NCI-H510A treated with DMSO at 0.1 percent for 48 hours (cell line): ENCODE data around the gene FAM219A.

Experiments used
- DNase-seq: peaks from one replicate; lab custom pipeline; 2025; lab: John Stamatoyannopoulos, UW

Gene FAM219A

DNA sequence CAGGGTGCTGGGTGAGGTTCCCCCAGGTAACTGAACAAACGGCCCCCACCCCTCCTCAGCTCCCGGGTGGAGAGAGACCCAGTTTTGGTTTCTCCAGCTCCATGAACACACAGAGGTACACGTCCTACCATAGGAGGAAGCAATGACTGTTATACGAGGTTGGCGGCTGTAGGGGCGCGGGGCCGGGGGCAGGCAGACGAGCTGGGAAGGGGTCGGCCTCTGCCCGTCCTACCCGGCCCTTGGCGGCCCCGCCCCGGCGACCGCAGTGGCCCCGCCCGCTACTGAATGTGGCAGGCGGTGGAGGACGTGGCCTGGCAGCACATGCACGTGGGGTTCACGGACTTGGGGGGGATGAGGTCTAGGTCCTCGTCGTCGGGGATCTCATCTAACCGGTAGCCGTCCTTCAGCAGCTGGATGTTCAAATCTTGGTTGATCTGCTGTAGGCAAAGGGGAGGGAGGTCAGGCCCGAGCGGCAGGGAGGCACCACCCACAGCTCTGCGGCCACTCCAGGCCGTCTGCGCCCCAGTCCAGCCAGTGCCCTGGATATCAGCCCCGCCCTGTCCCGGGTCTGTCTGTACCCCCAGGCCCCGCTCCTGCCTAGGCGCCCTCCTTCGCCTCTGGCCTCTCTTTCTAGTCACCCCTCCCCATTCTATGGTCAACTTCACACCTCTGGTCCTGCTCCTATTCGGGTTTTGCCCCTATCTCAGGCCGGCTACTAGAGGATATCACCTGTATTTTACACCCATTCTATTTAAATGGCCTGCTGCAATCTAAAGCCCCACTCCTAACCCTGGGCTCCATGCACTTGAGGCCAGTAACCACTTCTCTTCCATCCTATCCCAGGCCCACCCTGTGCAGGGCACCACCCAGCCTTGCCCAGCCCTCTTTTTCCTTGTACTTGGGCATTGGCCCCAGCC is 57.4 kb downstream of the FAM219A start:
- DNase-seq = no peak

GRCh38 chr9:34400275-34400674 is 58.1 kb downstream of the FAM219A start:
- DNase-seq = no peak

DNA sequence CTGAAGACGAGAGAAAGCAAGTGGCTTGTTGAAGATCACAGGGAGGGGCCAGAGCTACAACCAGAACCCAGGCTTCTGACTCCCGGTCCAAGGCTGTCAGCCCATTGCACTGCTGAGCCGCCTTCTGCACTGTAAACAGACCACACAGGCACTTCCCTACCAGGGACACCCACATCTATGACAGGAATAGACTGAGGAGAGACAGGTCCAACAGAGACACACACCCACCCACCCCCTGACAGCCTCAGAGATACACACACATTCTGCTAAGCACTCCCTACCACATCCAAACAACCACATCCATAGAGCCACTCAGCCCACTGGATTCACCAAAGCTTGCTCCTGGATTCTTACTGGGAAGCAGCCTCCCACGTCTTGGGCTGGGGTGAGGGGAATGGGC is 58.6 kb downstream of the FAM219A start:
- DNase-seq = no peak

DNA sequence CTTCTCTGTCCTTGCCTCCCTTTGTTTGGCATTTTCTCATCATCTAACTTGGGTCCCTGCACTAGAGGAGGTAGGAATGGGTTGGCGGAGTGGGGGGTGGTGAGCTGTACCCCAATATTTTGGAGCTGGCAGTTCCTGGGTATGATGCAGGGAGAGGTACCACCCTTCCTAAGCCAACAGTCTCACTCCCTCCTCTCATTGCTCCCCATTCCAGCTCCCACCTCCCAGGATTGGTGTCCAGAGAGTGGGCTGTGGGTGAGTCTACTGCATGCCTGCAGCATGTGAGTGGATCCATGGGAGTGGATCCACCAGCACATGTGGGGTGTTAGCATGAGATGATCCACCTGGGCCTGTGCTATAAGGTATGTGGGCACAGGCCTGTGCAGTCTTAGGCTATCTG is 59.5 kb downstream of the FAM219A start:
- no peak for DNase-seq

GRCh38 chr9:34396276-34397214 is 61.8 kb downstream of the FAM219A start:
- no peak for DNase-seq

DNA sequence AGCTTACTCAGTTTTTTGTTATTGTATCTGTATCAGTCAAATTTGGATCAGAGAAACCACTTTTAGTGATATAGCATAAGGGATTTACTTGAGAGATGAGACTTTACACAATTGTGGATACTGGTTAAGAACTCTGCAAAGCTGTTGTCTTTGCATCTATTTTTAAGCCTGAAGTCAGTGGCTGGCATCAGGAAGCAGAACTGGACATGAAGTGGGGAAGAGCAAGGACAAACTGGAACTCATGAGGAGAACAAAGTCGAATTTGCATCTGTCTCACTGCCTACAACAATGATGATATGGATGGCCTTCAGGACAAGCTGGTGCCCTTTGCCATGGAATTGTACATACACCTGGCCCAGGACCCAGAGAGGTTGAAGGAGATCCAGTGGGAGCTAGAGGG is 65.9 kb downstream of the FAM219A start:
- no peak for DNase-seq

- DNase-seq = no peak
Observed at GRCh38 chr9:34387239-34387638, 71.1 kb downstream of the FAM219A start.

DNA sequence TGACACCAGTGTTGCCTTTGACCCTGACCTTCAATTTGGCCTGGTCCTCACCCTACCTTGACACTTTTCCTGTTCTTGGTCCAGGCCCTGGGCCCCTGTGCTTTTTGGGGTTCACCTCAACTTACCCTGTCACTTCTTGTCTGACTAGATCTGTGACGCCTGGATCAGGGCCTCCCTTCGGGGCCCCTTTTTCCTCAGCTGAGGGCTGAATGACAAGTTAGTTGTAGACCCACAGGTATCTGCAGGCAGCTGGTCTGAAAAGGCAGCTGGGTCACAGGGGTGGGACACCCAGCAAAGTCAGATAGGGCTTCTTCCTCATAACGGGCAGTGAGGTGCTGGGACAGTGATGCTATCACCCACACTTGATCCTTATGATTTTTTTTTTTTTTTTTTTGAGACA is 71.7 kb downstream of the FAM219A start:
- no peak for DNase-seq

DNA sequence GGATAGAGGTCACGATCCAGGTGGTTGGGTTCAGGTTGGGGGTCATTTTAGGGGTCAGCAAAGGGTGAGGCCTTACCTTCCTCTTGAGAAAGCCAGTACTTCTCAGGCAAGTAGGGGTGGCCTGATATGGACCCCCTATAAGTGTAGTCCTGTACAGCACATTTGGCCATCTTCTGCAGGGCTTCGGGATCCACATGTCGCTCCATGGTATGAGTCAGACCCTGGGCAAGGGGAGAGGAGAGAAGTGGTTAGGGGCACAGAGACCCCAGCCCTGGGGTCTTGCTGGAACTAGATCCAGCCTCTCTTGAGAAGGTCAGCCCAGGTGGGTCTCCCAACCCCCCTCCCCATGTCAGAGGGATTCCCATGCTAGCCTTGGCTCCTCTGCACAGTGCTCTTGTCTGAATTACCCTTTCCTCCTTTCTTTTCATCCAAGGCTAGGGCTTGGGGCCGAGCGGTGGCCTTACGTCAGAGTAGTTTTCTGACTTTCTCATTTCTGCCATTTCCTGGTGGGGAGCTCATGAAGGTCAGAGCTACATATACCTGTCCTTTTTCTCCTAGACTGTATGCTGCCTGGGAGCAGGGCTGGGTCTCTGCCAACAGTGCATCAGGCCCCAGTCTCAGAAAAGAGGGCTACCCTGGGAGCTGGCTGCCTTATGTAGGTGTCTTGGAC is 72.7 kb downstream of the FAM219A start:
- DNase-seq = no peak

DNA sequence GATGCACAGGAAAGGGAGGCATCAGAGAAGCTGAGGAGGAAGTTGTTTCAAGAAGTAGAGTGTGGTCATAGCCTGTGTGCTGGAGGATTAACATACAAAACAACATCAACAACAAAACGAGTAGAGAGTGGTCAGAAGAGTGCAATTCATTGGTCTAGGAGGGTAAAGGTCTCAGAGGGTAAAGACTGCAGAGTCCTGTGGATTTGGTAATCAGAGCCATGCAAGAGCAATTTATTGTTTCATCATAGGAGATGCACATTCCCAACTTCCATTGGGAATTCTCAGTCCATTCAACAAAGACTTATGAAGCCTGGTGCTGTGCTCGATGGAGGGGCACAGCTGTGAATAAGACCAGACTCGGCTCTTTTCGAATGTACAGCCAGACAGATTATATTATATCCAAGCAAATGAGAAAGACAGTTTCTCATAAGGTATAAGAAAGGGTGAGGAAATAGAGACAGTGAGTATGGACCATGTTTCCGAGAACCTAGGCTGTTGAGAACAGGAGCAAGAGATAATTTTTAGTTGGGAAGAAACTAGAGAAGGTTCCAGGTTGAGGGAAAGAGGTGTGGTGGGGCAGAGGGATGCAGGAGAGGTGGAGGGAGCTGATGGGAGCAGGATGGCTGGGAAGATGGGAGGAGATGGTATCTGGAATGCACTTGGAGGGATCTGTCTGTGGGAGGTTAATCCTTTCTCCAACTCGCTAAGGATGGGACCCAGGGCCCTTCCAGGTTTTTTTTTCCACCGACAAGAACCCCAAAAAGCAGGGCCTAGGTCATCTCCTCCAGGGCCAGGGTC is 73.8 kb downstream of the FAM219A start:
- no peak for DNase-seq

DNA sequence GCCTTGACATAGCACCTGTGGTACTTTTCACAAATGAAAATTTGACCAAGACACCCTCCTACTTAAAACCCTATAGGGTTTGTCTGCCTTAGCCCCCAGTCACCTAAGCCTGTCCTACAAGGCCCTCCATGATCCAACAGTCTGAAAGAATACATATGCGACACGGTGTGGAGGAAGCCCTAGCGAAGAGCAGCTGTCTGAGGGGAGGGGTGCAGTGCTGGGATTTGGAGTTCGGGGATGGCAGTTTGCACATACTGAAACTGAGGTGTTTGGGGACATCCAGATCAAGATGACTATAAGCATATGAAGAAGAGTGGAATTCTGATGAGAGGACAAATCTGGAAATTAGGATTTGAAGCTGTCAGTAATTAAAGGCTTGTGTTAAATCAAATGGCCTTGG is 74.5 kb downstream of the FAM219A start:
- DNase-seq = no peak

DNA sequence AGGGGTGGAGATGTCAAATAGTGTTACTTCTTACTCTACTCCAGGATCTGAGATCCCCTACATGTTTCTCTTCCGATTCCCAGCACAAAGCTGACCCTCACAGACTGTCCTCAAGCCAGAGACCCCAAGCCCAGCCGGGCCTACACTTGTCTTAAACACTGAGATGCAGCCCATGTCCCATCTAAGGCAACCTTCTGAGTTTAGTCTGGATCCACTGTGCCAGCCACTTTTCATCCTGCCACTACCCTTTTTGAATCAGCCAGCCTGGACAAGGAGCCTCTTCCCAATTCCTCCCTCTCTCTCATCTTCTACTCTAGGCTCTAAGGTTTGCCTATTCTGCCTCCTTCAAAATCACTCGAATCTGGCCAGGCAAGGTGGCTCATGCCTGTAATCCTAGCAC is 75.5 kb downstream of the FAM219A start:
- DNase-seq = no peak

DNA sequence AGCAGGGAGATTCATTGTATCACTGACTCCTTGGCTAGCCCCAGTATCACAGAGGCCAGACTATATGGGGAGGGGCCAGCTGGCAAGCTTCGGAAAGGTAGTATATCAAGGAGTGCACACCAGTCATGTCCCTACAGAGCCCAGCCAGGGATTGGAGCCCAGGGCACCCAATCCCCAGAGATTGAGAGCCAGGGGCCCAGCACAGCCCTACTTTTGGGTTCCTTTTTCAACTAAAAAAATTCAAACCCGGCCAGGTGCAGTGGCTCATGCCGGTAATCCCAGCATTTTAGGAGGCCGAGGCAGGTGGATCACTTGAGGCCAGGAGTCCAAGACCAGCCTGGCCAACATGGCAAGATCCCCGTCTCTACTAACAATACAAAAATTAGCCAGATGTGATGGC is 76.3 kb downstream of the FAM219A start:
- DNase-seq = no peak

- no peak for DNase-seq
Observed at GRCh38 chr9:34381323-34381722, 77.0 kb downstream of the FAM219A start.

- DNase-seq = peak; percentile 52
Observed at GRCh38 chr9:34380511-34381315, 77.7 kb downstream of the FAM219A start.

GRCh38 chr9:34380034-34380510 is 78.3 kb downstream of the FAM219A start:
- no peak for DNase-seq

DNA sequence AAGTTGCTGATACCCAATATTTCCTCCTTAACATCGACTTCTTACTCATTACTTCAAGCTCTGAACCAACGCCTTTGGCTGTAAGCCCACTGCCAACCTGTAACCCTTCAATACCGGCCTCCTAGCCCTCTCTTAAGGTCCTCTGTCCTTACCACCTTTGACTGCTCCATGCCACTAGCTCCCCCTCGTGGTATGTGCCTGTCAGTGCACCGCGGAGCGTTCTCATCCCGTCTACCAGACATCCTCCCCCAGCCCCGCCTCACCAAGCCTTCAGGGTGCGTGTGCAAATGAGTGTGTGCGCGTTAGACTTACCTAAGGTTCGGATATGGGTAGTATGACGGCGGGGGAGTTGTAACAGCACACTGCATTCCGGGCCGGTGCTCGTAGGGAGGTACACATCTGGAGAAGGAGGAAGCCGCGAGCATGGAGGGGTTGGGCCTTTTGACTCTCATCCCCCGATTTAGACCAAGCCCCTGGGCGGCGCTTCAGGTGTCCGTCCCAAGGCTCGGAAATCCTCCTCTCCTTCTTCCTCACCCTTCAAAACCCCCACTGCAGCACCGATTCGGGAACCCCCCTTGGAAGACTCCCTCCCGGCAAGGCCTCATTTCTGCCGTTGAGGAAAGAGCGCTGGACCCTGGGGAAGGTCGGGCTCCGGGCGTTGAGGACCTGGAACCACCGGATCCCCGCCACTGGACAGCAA is 78.9 kb downstream of the FAM219A start:
- DNase-seq = peak; percentile 83

DNA sequence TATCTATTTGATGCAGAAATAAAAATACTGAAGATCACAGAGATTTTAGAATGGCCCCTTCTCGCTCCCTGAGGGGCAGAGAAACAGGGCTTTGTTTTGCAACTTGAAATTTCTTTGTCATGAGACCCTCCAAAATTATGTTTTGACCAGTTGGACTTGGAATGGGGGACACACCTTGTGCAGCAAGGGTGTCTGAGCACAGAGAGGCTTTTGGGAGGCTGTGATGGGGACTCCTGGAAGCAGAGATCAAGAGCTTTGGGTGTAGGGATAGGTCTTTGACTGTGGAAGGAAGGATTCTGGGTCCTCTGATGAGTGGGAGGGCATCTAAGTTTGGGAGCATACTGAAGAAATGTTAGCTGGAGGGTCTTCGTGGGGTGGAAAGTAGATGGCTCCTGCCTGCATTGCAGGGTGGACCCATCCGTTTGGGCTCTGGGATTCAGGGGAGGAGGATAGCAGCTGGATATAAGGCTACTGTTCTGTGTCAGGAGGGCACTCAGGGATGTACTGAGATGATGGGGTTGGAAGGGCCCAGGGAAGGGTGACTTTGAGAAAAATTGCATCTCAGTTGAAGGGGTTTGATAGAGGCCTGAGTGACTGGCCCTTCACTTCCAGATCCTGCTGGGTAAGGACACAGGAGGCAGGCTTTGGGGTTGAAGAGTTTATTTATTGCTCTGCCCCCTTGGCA is 79.9 kb downstream of the FAM219A start:
- DNase-seq = no peak

- DNase-seq = no peak
Observed at GRCh38 chr9:34377404-34377746, 81.0 kb downstream of the FAM219A start.
